ENCODE data around the gene CEP120.
"Not testable (repeated sequence)": the region's sequence is repeated elsewhere in the genome, so short reads cannot be mapped to it uniquely, and the experiment has no call there.

CEP120 gene

DNA sequence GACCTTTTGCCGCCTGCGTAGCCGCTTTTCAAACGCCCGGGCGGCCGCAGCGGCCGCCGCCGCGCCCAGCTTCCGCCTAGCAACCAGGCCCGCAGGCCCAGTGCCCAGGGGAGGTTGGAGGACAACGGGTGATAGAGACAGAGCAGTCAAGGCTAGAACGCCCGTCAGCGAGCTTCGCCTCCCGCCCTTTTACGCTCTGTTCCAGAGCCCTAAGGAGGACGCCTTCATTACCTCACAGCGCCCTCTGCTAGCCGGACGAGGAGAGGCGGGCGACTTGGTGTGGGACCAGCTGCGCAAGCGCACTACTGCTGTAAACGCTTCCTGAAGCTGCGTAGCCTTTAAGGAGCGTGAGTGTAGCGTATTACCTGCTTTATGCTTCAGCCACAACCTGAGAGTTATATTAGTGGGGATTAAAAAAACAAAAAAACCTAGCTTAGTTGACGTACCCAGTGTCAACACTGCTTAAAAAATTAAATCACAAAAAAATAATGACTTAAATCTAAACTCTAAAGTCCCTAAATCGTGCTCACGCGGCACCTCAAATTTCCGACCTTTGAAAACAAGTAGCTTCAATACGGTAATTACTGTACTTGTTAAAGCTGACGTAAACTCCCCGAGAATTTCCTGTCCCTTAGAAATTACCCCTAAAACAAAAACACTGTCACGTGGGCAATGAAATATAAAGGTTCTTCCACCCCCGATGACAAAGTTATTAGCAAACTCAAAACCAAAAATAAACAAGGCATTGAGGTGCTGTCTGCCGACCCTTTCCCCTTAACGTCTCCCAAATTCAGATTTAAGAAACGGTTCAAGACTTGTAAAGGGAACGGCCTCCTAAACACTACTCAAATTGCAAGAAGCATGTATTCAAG is at the start of gene CEP120:
TSS of gene CEP120 (minus strand) at position 126 of the 872 bp plus-strand sequence. CDS start 405 bp downstream, outside the sequence.
- peak; percentile 93 for DNase-seq (ENCODE audit: low spot score)

- no peak for DNase-seq (ENCODE audit: low spot score)
Measured at GRCh38 chr5:123472150-123472924, 49.1 kb upstream of the CEP120 start.

- no peak for DNase-seq (ENCODE audit: low spot score)
Measured at GRCh38 chr5:123471385-123471784, 48.2 kb upstream of the CEP120 start.

DNA sequence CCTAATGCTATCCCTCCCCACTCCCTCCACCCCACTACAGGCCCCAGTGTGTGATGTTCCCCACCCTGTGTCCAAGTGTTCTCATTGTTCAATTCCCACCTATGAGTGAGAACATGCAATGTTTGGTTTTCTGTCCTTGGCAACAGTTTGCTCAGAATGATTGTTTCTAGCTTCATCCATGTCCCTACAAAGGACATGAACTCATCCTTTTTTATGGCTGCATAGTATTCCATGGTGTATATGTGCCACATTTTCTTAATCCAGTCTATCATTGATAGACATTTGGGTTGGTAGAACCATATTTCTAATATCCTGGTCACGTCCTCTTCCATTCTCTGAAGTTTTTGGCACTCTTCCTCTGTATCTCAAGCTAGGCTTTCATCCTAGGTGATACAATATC is 43.6 kb upstream of the CEP120 start:
- DNase-seq (ENCODE audit: low spot score), result not testable (repeated sequence)

GRCh38 chr5:123460296-123460729 is 37.1 kb upstream of the CEP120 start:
- no peak for DNase-seq (ENCODE audit: low spot score)

DNA sequence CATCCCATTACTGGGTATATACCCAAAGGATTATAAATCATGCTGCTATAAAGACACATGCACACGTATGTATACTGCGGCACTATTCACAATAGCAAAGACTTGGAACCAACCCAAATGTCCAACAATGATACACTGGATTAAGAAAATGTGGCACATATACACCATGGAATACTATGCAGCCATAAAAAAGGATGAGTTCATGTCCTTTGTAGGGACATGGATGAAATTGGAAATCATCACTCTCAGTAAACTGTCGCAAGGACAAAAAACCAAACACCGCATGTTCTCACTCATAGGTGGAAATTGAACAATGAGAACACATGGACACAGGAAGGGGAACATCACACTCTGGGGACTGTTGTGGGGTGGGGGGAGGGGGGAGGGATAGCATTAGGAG is 35.8 kb upstream of the CEP120 start:
- DNase-seq (ENCODE audit: low spot score), result not testable (repeated sequence)

DNA sequence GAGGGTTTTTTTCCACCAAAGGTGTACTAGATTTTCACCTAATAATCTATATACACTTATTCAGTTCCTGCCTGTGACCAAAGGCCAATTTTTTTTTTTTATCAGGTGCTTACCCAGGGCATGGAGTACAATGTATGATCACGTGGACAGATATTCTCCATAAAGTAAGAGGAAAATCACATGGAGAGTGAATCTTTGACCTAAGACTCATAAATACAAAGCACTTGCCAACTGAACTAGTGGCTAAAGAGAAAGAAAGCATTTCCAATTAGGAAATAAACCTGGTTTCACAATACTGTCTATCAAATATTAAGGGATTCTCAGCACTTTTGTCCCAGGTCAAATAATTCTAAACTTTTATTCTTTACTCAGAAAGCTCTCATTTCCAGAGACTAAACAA is 33.0 kb upstream of the CEP120 start:
- no peak for DNase-seq (ENCODE audit: low spot score)

DNA sequence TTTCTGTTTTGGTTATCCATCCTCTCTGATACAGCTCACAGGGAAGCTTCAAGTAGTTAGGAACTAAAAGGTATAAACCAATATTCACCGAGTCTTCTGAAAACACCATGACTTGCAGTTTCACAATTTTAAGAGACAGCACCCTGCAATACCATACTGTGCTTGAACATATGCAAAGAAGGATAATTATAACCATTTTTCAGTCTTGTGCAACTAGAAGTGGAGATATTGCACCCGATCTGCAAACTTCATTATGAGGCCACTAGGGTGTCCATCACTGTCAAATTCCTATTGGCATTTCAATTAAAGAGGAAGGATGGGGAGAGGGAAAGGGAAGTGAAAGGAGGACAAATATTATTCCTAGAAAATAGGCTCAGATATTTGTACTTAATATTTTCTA is 32.4 kb upstream of the CEP120 start:
- no peak for DNase-seq (ENCODE audit: low spot score)

DNA sequence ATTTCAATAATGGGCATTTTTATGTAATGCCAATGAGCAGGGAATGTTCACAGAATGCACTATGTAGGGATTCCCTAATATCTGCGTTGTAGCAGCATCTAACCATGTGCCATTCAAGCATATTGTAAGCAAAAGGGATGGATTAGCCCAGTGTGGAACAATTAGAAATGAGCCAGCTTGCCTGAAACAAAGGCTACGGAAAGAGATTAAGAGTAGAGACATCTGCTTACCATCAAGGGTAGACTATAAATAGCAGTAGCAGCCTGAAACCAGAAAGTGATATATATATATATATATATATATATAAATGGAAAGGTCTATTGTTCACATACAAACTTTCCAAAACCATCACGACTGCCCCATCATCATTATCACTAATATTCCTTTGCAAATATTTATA is 31.9 kb upstream of the CEP120 start:
- no peak for DNase-seq (ENCODE audit: low spot score)

DNA sequence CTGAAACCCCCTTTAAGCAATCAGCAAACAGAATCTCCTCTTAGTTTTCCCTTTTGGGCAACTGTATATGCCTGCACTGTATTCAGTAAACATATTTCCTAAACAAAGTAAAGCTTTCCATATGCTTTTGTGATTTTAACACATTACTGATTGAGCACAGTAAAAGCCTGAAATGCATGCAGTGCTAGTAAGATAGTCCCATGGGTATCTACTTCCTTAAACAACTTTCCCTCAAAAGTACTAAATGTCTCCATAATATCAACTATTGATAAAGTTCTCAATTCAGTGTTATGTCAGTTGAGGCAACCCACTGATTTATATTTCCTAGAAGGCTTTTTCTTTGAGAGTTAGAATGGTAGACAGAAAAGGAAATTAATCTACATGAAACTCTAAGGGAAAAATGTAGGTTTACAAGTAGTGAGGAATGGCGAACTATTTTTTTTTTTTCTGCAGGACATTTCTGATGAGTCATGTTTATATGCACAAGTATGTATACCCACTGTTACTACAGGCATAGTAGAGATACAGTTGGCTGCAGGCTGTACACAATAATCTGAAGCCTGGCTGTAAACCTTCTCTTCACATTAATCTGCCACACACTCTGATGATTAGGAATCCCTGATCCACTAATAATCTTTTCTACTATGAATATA is 31.2 kb upstream of the CEP120 start:
- no peak for DNase-seq (ENCODE audit: low spot score)

GRCh38 chr5:123452401-123452800 is 29.2 kb upstream of the CEP120 start:
- DNase-seq (ENCODE audit: low spot score), result no peak

DNA sequence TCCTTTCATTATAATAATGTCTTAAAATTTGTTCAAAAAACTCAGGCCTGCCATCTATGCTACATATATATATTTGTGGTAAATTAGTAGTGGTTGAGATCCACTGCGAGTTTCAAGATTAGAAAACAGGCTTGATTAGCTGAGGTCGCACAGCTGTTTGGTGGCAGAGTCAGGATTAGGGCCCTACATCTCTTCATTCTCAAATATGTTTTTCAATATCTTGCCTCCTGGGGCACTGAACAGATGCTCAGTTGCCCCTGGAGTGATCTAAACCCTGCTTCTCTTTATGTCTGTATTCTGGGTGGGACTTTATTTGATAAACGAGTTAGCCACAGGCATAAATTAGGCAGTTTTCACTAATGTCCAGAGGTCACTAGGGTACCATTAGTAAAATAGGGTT is 27.8 kb upstream of the CEP120 start:
- no peak for DNase-seq (ENCODE audit: low spot score)

DNA sequence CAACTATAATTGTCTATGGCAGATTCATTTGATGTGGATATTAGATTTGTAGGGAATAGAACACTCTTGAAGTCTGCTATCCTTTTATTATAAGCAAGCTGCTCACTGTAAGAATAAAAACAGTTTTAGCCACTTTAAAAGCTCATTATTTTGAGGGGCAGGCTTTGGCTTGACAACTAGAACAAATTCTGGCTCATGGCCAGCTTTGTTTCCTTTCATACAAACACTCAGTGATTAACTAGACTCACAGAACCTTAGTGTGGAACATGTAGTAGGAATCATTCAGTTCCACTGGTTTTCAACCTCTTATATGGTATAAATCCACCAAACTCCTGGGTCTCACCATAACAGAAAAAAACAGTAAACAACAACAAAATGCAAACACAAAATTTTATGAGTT is 27.4 kb upstream of the CEP120 start:
- no peak for DNase-seq (ENCODE audit: low spot score)

GRCh38 chr5:123450114-123450513 is 26.9 kb upstream of the CEP120 start:
- no peak for DNase-seq (ENCODE audit: low spot score)

DNA sequence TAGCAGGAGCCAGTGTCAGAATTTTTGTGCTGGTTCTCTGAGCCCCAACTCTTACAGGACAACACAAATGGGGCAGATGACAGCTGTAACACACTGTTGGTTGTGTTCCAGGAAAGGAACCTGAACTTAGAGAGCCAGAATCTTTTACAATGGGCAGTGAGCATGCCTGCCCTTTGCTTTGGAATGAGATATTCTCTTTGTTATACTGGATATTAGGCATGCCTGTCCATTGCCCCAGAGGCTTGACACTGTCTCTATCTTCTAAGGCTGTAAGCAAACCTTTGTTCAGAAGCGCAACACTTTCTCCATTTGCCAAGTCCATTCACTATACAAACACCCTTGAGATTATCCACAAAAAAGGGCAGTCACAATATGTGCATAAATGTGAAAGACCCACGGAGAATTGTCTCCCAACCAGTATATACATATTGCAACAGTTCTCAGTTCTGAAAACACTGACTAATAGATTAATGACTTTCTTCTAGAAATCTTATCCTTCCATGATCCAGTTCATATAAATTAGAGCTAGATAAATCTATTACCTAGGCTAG is 26.3 kb upstream of the CEP120 start:
- no peak for DNase-seq (ENCODE audit: low spot score)

- DNase-seq (ENCODE audit: low spot score), result no peak
Measured at GRCh38 chr5:123448743-123449142, 25.5 kb upstream of the CEP120 start.

DNA sequence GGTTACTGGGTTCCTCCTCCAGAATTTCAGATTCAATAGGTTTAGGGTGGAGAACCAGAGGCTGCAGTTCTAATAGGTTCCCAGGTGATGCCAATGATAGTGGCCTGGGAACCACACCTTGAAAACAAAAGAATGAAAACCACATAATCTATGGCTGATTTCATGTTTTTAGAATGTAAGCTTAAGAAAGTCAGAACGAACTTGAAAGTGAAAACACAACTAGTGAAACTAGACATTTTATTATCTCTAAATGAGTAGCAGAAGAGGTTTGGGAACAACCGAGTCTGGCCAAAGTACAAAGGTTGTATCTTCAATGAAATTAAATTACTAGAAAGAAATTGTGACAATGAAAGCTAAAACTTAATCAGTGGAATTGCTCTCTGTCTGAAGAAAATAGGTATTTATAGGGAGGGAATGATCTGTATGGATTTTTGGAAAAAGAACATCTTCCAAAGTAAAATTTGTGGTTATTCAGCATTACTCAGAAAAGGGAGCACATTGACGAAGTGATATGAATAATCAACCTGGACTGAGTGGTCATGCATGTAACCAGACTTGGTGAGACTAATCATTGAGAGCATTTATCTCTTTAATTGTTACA is 24.9 kb upstream of the CEP120 start:
- no peak for DNase-seq (ENCODE audit: low spot score)

- DNase-seq (ENCODE audit: low spot score), result no peak
Measured at GRCh38 chr5:123444016-123444415, 20.8 kb upstream of the CEP120 start.

DNA sequence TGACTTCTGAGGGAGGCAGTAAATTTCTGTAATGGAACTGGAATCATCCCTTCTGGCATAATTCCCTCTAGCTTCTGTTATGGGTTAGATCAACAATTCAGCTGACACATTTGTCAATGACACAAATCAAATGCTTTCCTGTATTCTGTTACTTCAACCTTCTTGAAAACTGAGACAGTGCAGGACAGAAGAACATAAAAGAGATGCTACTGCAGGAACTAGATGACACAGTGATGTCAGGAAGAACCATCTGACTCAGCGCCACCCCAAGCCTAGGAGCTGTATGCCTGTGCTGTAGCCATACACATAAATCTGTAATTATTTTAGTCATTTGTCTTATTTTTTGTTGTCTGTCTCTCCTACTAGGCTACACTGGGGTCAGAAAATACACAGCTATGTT is 18.2 kb upstream of the CEP120 start:
- no peak for DNase-seq (ENCODE audit: low spot score)

- no peak for DNase-seq (ENCODE audit: low spot score)
Measured at GRCh38 chr5:123440456-123441181, 17.4 kb upstream of the CEP120 start.

DNA sequence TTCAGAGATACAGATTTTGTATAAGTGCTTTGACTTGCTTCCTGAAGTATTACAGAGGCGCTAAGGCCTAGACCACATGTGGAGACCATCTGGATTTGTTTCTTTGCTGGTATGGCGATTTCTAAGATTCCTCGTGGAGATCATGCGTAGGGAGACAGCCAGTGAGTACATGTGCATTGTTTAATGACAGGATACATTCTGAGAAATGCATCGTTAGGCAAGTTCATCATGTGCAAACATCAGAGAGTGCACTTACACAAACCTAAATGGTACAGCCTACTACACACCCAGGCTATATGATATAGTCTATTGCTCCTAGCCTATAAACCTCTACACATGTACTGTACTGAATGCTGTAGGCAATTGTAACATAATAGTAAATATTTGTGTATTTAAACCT is 16.5 kb upstream of the CEP120 start:
- no peak for DNase-seq (ENCODE audit: low spot score)
